Measurements from ENCODE around the gene GSN. TPM values are rescaled to one million over a fixed set of nuclear protein-coding genes. Genes with fewer than 3 reads are reported as not detected.
A peak's percentile ranks its signal among the peaks of the same experiment; 100 is the strongest.

Gene GSN
- total RNA-seq, 1 donor from 2014 or later: 80.0 TPM

DNA sequence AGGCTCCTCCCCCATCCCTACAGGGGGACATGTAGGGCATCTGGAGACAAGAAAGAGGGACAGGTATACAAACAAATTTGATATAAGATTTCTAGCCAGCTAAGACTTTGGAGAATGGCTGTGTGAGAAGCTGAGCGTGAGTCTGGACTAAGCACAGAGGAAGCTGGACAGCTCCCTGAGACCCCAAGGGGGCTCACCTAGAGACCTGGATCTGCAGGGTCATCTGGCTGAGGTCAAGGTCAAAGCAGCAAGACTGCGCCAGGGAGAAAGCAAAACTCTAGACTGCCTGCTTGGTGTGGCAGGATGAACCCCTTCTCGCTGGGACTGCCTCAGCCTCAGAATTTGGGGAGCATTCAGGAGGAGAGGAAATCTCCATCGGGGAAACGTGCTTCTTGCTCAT, 8.0 kb upstream of the GSN start:
- Mint-ChIP-seq H3K27ac (no peak overlapping the region), H3K27me3 (peaks cover 10% of the 10 kb centered on the region), H3K9me3 (no peaks in the 10 kb centered on the region), H3K4me1 (ENCODE audit: unreplicated experiment) (peaks cover 20% of the 10 kb centered on the region), H3K36me3 (no peaks in the 10 kb centered on the region), H3K4me3 (no peak overlapping the region)
- TF ChIP-seq, protein P1, sequence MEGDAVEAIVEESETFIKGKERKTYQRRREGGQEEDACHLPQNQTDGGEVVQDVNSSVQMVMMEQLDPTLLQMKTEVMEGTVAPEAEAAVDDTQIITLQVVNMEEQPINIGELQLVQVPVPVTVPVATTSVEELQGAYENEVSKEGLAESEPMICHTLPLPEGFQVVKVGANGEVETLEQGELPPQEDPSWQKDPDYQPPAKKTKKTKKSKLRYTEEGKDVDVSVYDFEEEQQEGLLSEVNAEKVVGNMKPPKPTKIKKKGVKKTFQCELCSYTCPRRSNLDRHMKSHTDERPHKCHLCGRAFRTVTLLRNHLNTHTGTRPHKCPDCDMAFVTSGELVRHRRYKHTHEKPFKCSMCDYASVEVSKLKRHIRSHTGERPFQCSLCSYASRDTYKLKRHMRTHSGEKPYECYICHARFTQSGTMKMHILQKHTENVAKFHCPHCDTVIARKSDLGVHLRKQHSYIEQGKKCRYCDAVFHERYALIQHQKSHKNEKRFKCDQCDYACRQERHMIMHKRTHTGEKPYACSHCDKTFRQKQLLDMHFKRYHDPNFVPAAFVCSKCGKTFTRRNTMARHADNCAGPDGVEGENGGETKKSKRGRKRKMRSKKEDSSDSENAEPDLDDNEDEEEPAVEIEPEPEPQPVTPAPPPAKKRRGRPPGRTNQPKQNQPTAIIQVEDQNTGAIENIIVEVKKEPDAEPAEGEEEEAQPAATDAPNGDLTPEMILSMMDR (conservative IDR thresholded peaks at IDR 0.05): no peak
- DNase-seq (ENCODE audit: extremely low spot score, unreplicated experiment): no peak

DNA sequence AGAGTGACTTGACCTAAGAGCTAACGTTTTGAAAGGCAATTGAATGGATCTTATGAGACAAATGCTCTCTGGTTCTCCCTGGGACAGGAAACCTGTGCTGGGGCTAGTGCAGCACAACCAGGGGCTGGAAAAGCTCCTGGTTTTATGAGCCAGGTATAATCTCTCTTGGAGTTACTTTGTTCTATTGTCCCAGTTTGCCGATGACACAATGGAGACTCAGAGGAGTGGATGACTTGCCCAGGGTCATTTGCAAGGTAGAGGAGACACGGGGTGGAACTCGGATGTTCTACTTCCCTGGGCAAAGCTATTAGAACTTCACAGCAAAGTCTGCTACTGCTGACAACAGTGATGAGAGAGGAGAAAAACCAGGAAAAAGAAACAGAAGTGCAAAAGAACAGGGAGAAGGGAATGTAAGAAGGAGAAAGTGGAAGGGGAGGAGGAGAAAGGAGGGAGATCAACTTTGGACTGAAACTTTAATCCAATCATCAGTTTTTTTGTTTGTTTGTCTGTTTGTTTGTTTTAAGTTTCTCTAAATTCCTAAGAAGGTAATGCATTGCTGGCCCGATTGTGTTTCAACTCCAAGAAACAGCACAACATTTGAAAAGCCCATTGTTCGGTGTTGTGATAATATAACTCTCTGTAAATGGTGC, 7.4 kb upstream of the GSN start:
- Mint-ChIP-seq H3K36me3 (no peaks in the 10 kb centered on the region), H3K27me3 (peaks cover 15% of the 10 kb centered on the region), H3K4me3 (no peak overlapping the region), H3K4me1 (ENCODE audit: unreplicated experiment) (peaks cover 20% of the 10 kb centered on the region), H3K27ac (peak overlapping the region; percentile 1), H3K9me3 (no peaks in the 10 kb centered on the region)
- DNase-seq (ENCODE audit: extremely low spot score, unreplicated experiment): no peak
- TF ChIP-seq, protein P1 (conservative IDR thresholded peaks at IDR 0.05): no peak

DNA sequence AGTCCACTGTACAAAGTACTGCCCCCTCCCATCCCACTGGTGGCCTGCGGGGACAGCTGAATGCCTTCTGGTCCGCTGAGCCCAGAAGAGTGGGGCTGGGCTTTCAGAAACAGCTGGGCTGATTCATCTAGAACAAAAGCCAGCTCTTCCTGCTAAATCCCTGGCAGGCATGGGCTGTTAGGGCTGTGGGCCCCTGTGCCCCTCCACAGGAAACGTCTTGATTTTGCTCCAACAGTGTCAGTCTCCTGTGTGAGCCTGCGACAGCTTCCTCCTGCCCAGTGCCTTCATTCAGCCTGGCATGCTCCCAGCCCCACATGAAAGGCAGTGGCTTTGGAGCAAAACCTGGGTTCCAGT, 6.9 kb upstream of the GSN start:
- TF ChIP-seq, protein P1 (conservative IDR thresholded peaks at IDR 0.05): peak; percentile 20
- DNase-seq (ENCODE audit: extremely low spot score, unreplicated experiment): no peak
- no peak overlapping the region for H3K4me3 Mint-ChIP-seq
- no peaks in the 10 kb centered on the region for H3K9me3 Mint-ChIP-seq
- H3K27me3 Mint-ChIP-seq: peaks cover 18% of the 10 kb centered on the region
- H3K27ac Mint-ChIP-seq: no peak overlapping the region
- H3K4me1 Mint-ChIP-seq (ENCODE audit: unreplicated experiment): peaks cover 20% of the 10 kb centered on the region
- no peaks in the 10 kb centered on the region for H3K36me3 Mint-ChIP-seq

DNA sequence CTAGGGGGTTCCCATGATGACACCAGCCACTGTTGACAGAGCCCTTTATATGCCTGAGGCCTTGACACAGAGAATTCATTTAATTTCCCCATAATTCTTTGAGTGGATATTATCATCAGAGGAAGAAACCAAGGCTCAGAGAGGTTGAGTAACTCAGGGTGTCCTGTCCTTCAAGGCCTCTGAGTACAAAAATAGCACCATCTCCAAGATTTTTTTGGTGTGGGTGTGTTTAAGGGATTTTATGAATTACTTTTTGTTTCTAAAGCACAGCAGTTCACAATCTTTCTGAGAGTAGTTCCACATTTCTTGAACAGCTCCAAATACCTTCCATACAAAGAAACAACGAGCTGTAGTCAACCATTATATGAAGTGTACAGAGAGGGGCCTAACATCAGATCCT, 6.2 kb upstream of the GSN start:
- H3K27ac Mint-ChIP-seq: no peak overlapping the region

DNA sequence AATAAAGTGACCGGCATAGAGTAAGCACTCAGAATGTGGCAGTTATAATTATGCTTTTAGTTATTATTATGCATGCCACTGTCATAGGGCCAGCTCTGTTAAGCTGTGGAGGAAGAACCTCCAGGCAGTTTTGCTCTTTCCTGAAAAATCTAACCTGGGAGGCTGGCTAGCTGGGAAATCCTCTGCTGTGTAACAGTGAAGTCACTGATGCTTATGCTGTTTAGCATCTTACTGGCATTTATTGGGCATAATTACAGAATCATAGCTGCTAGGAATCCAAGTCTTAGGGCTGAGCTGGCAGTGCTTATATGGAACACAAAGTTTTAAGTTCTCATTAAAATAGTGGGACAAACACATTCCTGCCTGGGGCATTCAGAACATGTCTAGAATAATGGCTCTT, 5.5 kb upstream of the GSN start:
- Mint-ChIP-seq H3K27me3 (peaks cover 28% of the 10 kb centered on the region), H3K9me3 (no peaks in the 10 kb centered on the region), H3K36me3 (no peaks in the 10 kb centered on the region), H3K4me1 (ENCODE audit: unreplicated experiment) (peaks cover 29% of the 10 kb centered on the region), H3K4me3 (no peak overlapping the region), H3K27ac (no peak overlapping the region)
- TF ChIP-seq, protein P1 (conservative IDR thresholded peaks at IDR 0.05): no peak
- no peak for DNase-seq (ENCODE audit: extremely low spot score, unreplicated experiment)

More for the DNA sequence above, 6.2 kb upstream of the GSN start:
- peaks cover 26% of the 10 kb centered on the region for H3K4me1 Mint-ChIP-seq (ENCODE audit: unreplicated experiment)
- no peak overlapping the region for H3K4me3 Mint-ChIP-seq
- TF ChIP-seq, protein P1 (conservative IDR thresholded peaks at IDR 0.05): no peak
- H3K27me3 Mint-ChIP-seq: peaks cover 23% of the 10 kb centered on the region
- H3K9me3 Mint-ChIP-seq: no peaks in the 10 kb centered on the region
- no peaks in the 10 kb centered on the region for H3K36me3 Mint-ChIP-seq
- no peak for DNase-seq (ENCODE audit: extremely low spot score, unreplicated experiment)

DNA sequence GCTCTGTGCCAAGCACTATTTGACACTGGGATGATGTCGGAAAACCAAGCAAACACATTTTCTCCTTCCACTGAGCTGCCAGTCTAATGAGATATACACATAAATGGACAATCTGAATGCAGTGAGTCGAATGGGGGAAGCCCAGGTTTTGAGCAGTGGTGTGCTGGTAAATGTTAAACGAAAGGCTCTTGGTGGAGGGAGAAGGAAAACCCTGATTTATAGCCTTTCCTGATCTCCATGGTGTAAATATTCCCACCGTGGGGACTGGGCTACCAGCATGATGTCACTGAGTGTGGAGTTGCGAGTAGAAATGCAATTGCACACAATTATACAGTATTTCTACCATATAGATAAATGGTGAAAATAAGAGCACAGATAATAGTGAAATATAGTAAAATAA, 5.0 kb upstream of the GSN start:
- H3K4me1 Mint-ChIP-seq (ENCODE audit: unreplicated experiment): peaks cover 32% of the 10 kb centered on the region
- H3K27me3 Mint-ChIP-seq: peaks cover 31% of the 10 kb centered on the region
- no peak overlapping the region for H3K4me3 Mint-ChIP-seq
- no peaks in the 10 kb centered on the region for H3K36me3 Mint-ChIP-seq
- H3K27ac Mint-ChIP-seq: no peak overlapping the region
- H3K9me3 Mint-ChIP-seq: no peaks in the 10 kb centered on the region
- no peak for DNase-seq (ENCODE audit: extremely low spot score, unreplicated experiment)
- TF ChIP-seq, protein P1 (conservative IDR thresholded peaks at IDR 0.05): no peak

Data from type B pancreatic cell (in vitro differentiated cells).